Cerebellar nuclear complex (tissue), 1 donor: ENCODE measurements around the gene ZCCHC17.
"Not testable (repeated sequence)": the region's sequence is repeated elsewhere in the genome, so short reads cannot be mapped to it uniquely, and the experiment has no call there.

Source experiments
- DNase-seq, 2 experiments: peaks; one replicate each; lab custom pipeline; 2025; lab: John Stamatoyannopoulos, UW

ZCCHC17 gene

DNA sequence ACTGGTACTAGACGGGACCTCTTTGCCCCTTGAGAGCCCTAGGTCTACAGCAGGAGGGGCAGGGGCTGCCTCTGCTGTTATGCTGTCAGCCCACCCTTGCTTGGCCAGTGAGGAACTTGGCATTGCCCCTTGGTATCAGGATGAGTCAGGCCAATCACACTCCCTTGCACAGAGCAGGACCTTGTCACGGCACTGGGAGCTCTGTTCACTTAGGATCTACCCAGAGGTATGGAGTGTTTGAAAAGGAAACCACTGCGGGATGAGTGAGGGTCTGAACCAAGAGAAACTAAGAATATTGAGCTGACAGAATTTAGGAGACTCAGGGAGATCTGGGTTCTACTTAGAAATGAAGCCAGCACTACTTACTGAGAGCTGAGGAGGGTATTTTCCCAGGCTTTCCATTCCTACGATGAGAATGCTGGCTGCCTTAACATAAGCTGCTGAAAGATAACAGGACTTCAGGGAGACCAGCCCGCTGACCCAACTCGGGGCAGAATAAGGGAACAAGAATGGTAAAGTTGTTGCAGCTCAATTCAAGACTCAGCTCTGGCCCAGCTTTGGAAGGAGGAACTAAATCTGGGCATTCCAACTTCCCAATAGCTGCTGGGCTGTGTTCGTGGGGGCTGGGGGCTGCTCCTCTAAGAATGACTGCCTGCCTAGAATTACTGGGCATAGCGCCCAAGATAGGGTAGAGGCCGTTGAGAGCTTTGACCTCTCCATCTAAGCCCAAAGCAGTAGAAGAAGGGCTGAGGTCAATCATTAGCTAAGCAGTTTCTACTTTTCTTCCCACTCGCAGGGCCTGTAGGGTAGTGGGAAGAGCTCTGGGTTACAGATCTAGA lies 74.5 kb downstream of the ZCCHC17 start:
- no peak for DNase-seq

DNA sequence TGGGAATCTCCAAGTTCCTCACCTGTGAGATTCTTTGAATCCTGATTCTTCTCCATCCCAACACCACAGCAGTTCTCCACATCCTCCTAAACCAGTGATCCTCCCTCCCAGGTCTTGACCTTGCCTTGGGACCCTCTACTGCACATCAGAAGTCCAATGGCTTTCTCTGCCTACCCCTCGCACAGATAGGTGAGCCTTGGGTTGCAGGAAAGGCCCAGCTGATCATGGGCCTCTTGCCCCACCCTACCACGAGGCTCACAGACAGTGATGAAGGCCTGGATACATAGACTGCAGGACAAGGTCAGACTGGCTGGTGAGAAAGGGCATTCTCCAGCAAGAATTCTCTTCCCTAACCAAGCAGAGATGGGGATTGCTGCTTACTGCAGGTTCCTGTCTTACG lies 75.2 kb downstream of the ZCCHC17 start:
- DNase-seq, result no peak

DNA sequence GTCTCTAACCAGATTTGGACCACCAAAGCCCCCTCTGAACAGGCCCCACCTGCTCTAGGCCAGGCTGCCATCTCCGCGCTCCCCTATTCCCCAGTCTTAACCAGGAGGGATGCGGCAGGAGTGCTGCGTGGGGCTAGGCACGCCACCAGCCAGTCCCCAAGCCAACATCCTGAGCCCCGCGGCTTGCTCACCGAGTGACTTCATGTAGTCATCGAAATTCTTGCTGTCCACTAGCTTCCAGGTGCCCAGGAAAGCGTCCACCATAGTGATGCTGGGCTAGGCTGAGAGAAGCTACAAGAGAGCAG lies 75.9 kb downstream of the ZCCHC17 start:
- peak in 1 of 2 experiments; percentile 18 for DNase-seq

DNA sequence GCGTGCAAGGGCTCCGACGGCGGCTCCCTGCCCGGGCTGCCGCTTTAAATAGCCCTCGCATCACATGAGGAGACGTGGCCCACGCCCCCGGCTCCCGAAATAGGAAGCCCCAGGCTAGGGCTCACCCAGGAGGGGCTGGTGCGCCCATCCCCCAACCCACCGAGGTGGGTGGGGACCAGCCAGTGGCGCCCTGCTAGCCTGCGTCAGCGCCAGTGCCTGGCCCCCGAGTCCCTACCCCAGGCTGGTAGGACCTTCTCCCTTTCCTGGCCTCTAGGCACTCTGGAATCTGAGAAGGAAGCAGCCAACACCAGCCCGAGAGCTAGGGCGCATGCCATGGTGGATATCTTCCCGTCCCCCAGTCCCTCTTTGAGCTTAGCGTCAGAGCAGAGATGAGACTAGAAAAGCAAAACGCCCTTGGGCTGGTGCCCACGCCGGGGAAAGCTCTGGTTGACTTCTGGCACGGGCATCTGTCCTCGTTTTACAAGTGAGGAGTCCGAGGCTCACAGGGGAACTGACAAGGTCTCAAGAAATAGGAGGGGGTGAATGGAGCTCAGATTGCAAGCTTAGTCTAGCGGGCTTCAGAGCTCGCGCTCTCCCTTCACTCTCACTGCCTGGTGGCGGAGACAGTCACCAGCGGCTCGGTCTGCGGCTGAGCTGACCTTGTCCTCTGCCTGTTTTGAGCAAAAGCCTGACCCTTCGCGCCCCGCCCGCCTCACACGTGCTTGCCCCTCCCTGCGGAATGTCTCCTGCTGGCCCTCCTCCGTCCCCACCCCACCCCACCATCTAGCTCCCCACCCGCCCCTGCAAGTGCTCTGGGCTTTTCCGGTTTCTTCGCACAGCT lies 76.4 kb downstream of the ZCCHC17 start, which contains the start of gene FABP3:
FABP3 (minus strand) TSS at position 21 of the 841 bp plus-strand sequence. CDS start 62 bp downstream, outside the sequence.
- peak in 1 of 2 experiments; percentile 35 for DNase-seq

DNA sequence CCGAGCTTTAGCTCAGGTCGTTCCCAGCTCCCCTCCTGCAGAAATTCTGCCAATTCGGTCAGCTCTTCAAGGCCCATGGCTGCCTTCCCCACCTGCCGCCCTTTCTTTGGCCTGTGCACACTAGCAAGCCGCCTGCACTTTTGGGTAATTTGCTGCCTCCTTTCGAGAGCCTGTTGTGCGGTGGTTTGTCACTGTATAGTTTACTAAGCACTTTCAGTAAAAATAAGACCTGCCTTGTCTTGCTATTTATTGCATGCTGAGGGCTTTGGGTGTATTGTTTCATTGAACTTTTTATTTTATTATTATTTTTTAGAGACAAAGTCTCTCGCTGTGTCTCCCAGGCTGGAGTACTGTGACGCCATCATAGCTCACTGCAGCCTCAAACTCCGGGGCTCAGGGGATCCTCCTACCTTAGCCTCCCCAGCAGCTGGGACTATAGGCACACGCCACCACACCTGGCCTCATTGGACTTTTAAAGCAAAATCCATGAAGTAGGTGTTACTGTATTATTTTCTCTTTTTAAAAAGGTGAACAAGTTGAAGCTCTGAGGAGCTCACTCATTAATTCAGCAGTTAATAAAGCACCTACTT lies 77.2 kb downstream of the ZCCHC17 start:
- DNase-seq, result no peak

DNA sequence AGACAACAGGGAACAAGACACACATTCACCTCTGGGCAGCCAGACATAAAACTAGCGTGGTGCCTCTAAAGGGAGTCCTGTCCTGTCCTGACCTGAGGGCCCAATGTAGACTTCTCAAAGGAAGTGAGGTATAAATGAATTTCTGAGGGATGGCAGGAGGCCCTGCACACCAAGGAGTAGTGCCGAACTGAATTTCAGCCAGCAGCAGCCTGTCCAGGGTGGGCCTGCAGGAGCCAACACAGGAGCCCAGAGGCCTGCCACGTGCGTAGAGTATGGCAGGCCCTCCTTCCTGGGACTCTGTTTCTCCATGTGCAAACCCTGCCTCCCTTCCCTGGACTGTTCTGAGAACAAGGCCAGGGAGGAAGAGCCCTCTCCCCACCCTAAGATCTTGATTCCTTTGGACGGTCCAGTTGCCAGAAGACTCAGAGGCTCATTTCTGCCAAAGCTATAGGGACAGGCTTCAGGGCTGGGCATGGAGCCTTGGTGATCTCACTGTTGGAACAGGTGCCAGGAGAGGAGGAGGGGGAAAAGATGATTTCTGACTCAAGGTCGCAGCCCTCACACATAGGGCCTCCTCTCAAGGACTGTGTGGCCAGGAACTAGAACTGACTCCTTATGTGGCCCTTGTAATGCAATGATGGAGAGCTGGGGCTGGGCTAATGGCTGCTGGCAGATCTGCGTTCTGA lies 77.8 kb downstream of the ZCCHC17 start:
- no peak for DNase-seq

DNA sequence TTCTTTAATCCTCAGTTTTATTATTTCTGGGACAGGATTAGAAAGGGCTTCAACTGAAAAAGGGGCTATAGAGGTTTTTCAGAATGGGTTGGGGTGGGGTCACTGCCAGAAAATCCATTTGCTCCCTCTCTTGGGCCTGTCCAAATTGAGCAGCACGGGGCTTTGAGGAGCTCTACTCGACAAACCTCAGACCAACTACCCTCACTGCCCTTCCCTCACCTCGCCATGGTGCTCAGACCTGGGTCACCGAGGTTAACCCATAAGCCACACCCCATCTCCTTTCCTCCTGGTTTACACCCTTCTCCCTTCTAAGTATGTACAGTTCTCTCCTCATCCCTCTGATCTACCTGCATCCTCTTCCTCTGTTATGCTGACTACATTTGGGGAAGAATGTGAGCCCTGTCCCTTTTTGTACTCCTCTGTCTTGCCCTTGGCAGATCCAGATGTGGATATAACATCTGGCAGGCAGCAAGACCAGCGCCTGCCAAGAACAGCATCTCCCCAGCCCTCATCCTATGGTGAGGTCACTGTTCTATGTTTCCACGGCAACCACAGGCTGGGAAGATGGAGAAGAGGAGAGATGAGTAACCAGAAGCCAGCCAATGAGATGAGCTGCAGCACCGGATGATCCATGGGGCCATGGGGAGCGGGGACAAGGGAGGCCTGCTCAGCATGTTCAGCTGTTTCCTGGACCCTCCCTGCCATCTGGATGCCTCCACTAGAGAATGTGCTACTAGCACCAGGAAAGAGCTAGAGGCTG lies 79.7 kb downstream of the ZCCHC17 start:
- peak in 1 of 2 experiments; percentile 21 for DNase-seq

DNA sequence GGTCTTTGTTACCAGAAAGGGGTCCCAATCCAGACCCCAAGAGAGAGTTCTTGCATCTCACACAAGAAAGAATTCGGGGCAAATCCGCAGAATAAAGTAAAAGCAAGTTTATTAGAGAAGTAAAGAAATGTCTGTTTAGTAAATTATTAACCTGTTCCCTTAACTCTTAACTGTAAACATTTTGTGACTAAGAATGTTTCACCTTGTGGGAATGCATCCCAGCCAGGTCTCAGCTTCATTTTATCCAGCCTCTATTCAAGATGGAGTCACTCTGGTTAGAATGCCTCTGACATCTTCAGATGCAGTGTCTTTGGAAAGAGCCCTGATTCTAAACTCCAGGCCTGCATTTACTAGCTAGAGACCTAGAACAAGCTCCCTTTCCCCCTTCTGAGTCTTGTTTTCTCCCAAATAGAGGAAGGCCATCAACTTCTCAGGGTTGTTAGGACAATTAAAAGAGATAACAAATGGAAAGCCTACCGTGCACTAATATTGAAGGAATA lies 80.6 kb downstream of the ZCCHC17 start:
- no peak for DNase-seq

DNA sequence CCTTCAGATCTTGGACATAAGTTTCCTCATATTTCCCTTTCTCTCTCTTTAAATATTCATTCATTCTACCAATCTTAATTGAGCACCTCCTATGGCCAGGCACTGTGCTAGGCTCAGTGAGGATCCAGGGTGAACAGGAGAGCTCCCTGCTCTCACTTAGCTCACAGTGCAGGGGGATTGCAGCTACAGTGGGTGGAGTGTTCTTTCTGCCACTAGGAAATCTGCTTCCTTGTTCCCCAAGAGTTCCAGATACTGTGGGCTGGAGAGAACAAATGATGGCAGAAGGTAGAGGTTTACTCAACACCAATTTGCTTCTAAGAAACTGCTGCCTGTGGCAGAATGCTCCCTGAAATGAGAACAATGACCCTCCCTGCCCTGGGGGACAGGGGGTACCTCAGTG lies 81.2 kb downstream of the ZCCHC17 start:
- DNase-seq, result no peak

DNA sequence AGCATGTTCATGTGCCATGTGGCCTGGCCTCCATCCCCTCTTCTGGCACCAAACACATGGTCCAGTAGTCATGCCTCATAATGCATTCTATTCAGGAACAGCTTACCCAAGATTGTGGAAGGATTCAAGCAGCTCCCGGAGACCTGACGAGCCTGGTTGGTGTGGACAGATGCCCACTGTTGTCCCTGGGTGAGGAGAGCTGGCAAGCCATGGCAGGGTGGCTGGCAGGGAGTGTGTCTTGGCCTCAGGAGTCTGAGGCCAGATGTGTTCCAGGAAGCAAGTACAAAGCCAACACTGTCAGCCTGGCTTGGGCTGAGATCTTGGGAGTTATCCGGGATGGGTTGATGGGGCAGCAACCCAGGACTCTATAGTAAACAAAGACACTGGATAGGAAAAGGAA lies 83.3 kb downstream of the ZCCHC17 start:
- no peak for DNase-seq

DNA sequence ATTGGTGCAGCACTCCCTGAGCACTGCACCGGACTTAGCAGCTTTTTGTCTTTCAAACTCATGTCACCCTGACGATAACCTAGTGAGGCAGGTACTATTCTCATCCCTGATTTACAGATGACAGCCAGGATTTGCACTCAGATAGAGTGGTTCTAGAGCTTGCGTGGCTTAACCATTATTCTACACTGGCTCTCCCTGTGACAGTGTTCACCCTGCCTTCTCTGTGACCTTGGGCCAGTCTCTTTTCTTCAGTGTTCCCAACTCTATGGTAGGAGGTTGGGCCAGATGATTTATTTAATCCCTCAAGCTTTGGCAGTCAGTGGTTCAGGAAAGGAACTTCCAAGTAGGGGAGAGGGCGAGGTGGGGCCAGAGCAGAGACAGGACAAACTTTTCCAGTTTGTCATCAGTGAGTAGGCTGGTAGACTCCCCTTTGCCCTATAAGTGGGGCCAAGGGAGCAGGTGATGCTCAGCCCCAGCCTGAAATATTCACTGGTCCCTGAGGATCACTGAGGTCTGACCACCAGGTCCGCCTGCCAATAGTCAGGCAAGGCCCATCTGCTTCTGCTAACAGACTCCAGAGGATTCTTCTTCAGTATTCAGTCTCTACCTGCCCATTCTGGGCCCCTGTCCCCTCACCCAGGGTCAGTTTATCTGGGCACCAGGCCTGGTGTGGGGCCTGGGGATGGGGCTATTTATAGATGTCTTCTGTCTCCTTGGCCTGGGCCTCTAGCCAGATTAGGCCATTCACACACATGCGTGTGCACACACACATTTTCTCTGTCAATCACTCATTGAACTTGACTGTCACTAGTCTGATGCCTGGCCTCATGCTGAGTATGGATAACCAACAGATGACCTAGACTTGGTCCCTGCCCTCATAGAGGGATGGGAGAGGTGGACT lies 84.8 kb downstream of the ZCCHC17 start:
- DNase-seq, result no peak

DNA sequence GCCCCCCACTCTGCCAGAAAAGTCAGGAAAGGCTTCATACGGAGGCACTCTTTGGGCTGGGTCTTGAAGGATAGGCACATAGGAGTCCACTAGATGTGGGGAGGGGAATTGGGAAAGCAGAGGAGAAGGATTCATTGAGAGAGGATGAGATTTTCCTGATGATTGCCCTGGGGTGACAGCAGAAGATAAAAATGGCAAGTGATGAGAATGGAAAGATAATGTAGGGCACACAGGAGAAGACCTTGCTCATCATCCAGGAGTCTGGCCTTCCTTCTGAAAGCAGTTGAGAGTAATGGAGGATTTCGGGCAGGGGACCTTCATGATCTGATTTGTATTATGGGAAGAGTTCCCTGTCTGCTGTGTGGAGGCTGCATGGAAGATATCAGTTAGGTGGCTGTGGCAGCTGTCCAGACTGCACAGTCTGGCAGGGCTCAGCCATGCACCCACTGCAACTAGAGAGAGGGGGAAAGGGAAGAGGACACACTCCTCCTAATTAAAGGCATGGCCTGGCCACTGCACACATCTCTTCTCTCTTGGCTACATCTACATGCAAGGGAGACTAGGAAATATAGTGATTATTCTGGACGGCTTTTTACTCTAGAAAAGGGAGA lies 85.7 kb downstream of the ZCCHC17 start:
- DNase-seq, result no peak

DNA sequence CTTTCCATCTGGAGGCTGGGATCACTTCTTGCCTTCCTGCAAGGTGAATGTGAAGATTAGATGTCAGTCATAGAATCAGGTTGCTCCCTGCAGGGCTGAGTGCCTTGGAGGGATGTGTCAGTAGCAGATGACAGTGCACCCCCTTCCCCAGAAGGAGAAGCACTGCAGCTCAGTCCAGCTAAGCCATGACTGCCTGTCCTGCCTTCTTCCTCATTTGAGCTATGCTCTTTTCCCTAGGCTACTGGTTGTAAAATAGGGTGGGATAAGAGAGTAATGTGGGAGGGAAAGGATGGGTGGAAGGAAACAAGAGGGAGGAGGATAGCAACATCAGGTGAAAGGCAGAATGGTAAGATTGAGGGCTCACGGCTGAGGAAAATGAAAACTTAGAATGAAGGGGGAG lies 87.1 kb downstream of the ZCCHC17 start:
- DNase-seq, result no peak

DNA sequence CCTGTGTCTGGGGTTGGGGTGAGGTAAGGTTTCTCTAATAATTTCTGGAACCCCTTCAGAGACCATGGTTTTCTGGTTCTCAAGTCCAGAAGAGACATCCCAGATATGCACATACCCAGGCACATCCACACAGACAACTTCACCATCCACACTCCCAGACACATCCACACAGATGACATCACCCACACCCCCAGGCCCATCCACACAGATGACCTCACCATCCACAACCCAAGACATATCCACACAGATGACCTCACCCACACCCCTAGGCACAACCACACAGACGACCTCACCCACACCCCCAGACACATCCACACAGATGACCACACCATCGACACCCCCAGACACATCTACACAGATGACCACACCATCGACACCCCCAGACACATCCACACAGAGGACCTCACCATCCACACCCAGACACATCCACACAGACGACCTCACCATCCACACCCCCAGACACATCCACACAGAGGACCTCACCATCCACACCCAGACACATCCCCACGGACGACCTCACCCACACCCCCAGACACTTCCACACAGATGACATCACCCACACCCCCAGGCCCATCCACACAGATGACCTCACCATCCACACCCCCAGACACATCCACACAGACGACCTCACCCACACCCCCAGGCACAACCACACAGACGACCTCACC lies 89.9 kb downstream of the ZCCHC17 start:
- DNase-seq, result not testable (repeated sequence)

DNA sequence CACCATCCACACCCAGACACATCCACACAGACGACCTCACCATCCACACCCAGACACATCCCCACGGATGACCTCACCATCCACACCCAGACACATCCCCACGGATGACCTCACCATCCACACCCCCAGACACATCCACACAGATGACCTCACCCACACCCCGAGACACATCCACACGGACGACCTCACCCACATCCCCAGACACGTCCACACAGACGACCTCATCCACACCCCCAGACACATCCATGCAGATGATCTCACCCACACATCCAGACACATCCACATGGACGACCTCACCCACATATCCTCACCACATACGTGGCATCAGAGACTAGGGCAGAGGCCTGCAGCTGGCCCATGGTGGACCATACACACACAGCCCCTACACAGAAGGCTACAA lies 90.8 kb downstream of the ZCCHC17 start:
- DNase-seq, result no peak

DNA sequence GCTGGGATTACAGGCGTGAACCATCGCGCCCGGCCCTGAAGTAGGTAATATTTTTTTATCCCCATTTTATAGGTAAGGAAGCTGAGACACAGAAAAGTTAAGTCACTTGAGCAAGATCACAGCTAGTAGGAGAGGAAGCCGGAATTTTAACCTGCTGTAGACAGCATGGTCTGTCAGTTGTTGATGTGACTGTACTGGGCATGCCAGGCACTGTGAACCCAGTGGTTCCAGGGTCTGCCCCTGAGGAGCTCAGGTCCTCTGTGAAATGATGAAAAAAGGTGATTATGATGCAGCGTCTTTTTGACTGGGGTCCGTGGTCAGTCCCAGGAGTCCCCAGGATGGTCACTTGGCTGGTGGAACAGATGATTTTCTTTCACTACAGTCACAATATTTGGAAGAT lies 92.8 kb downstream of the ZCCHC17 start:
- DNase-seq, result no peak

DNA sequence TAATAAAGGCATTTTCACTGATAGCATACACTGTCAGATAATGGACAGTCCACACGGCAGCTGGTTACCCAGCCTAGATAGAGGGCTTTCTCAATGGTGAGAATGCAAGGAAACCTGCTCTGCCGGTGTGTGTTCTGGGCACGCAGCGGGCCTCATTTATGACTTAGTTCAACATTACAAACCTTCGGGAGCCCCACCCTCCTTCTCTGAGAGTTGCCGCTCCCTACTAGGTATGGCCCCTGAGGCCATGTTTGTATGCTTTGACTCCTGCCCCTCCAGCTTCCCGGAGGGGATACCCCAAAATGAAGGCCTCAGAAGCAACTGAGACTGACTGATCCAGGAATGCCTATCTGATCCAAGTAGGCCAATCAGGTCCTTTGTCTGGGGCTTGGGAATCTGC lies 93.2 kb downstream of the ZCCHC17 start:
- no peak for DNase-seq

DNA sequence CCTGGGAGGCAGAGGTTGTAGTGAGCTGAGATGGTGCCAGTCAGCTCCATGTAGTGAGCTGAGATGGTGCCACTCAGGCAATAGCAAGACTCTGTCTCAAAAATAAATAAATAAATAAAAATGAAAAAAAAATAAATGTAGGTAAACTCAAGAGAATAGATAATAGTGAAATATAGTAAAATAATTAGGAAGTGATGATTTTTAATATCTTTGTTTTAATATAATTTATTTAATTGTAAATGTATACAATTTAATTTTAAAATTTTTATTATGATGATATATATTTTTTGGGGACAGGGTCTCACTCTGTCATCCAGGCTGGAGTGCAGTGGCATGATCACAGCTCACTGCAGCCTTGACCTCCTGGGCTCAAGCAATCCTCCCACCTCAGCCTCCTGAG lies 96.6 kb downstream of the ZCCHC17 start:
- DNase-seq, result no peak

DNA sequence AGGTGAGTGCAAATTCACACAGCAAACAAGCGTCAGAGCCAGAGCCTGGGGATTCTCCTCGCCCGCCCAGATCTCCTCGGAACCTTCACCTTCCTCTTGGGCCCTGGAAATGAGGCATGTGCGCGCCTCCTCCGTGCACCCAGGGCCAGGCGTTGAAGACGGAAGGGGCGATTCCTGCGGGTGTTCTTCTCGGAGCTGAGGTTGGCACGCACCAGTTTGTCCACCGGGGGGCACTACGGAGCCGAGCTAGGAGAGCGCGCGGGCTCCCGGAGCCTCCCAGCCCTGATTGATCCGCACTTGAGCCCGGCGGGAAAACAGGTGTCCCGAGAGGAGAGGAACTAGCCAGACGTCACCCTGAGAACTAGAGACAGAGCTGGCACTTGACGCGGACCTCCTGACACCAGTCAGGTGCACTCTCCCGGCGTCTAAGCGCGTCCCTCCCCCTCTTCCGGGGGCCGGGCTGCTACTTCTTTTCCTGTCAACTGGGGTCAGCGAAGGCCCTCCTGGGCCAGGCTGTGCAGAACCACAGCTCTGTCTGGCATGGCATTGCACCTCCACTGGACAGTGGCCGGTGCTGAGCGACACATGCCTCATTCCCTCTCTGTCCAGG lies 97.9 kb downstream of the ZCCHC17 start:
- peak in 1 of 2 experiments; percentile 5 for DNase-seq
